ENCODE measurements around the gene KLHL18.
"Not testable (repeated sequence)": the region's sequence is repeated elsewhere in the genome, so short reads cannot be mapped to it uniquely, and the experiment has no call there.

KLHL18 gene

DNA sequence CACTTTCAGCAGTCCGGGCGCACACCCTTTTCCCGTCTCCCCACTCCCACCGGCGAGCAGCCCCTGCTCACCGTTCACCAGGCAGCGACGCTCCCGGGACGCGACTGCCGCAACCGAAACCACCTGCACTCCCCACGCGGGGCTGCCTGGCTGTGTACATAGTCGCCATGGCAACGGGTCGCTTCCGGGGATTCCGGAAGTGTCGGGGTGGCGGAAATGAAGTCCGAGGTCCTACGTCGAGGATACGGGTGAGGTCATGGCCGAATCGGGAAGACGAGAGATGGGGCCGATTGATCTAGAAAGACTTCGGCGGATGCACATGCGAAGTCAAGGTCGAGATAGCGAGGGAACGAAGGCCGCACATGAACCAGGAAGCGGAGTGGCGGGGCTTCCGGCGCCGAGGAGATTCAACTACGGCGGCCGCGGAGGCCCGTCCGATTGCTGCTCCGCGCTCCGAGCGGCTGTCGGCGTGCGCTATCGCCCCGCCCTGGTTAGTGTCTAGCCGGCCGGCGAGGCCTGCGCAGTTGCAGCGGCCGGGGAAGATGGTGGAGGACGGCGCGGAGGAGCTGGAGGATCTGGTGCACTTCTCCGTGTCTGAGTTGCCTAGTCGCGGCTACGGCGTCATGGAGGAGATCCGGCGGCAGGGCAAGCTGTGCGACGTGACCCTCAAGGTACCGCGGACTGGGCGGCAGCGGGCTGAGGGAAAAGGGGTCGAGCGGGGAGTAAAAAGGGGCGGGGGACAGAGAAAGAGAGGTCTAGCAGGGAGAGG lies at the start of gene KLHL18, which contains the start of gene KIF9:
TSS of gene KLHL18 (plus strand) at position 521 of the 769 bp plus-strand sequence. CDS start at position 543, 22 bp downstream.
TSS of gene KIF9 (minus strand) at position 376 of the 769 bp plus-strand sequence. CDS start 5,425 bp downstream, outside the sequence.
- peak; percentile 96 for DNase-seq (ENCODE audit: low read depth)

DNA sequence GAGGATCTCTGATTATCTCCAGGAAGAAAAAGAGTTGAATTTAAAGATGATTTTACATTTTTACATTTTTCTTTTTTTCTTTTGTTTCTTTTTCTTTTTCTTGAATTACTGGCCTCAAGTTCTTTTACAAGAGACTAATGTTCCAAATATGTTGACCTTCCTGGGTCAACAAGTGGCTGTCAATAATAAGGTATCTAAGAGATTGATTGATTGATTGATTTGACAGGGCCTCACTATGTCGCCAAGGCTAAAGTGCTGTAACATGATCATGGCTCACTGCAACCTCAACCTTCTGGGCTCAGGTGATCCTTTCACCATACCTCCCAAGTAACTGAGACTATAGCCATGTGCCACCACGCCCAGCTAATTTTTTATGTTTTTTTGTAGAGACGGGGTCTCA lies 44.7 kb upstream of the KLHL18 start:
- no peak for DNase-seq (ENCODE audit: low read depth)

- DNase-seq (ENCODE audit: low read depth) = no peak
Measured at GRCh38 chr3:47239929-47240328, 42.8 kb upstream of the KLHL18 start.

- no peak for DNase-seq (ENCODE audit: low read depth)
Measured at GRCh38 chr3:47243419-47244147, 39.2 kb upstream of the KLHL18 start.

- DNase-seq (ENCODE audit: low read depth) = no peak
Measured at GRCh38 chr3:47244531-47245100, 38.1 kb upstream of the KLHL18 start.

DNA sequence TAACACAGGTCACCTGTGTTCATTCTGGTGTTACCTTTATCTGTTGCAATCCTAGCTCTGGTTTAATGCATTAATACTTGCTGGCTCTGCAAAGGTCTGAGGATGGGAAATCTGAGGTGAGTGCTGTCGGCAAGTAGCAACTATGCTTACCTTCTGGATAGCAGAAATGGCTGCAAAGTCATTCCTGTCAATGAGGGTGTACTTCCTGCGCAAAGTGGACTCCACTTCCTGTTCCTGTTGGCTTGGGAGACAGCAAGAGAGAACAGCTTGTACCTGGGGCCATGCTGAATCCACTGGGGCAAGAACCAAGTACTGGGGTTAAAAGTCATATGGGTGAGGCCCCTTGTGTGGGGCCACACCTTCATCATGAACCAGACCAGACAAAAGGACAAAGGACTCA lies 37.5 kb upstream of the KLHL18 start:
- no peak for DNase-seq (ENCODE audit: low read depth)

- DNase-seq (ENCODE audit: low read depth) = no peak
Measured at GRCh38 chr3:47247131-47248064, 35.3 kb upstream of the KLHL18 start.

DNA sequence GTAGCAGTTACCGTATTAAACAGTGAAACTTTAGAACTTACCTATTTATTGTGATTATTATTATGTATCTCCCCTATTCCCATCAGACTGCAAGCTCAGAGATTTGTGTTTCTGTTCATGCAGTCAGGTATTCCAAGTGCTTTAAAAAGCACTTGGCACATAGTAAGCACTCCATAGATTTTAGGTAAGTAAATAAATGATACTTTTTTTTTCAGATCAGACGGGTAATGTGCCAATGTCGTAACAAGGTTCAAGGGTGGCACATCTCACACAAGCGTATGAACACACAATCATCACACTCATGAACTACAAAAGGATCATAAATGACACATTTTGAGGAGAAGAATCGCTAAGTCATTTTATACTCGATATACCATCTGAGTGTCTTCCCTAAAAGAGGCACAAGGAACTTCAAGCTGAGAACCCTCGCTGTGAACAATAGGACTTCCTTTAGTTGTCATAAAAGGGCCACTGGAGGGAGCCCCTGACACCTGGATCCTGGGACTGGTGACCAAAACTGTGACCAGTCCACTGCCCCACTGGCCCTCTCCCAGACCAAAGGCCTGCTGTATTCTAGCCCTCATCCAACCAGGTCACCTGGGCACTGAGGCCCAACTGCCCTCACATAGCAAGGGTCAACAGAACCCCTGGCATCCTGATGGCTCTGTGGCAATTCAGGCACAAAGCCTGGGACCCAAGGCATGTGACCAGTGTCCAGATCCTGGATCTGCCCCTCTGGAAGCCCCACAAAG lies 32.3 kb upstream of the KLHL18 start:
- DNase-seq (ENCODE audit: low read depth) = no peak

DNA sequence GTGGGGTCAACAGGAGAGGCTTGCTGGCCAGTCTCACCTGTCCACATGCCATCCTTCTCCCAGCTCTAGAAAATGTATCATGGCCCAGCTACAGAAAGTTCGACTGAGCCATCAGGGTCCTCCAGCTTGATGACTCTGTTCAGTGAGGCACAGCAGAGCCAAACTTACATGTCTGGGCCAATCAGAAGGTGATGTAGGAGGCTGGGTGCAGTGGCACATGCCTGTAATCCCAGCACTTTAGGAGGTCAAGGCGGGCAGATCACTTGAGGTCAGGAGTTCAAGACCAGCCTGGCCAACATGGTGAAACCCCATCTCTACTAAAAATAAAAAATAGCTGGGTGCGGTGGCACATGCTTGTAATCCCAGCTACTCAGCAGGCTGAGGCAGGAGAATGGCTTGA lies 31.7 kb upstream of the KLHL18 start:
- not testable (repeated sequence) for DNase-seq (ENCODE audit: low read depth)

- DNase-seq (ENCODE audit: low read depth) = no peak
Measured at GRCh38 chr3:47251689-47252088, 31.1 kb upstream of the KLHL18 start.

GRCh38 chr3:47256331-47256730 lies 26.4 kb upstream of the KLHL18 start:
- DNase-seq (ENCODE audit: low read depth) = not testable (repeated sequence)

DNA sequence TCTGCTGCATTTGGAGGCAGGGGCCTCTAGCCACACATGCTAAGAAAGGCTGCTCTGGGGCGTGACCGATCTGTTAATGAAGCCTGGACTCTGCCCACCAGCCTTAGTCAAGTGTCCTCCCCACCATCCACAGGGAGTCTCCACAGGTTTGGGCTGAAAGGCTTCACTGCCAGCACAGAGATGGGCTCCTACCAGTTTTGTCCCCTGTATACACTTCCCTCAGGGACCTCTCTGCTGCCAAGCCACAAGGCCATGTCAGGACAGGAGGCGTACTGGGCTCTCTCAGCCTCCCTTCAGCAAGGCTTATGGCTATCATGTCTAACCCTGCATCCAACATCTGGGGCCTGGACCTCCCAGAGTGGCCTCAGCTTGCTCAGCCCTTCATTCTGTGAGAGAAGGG lies 23.6 kb upstream of the KLHL18 start:
- DNase-seq (ENCODE audit: low read depth) = no peak

DNA sequence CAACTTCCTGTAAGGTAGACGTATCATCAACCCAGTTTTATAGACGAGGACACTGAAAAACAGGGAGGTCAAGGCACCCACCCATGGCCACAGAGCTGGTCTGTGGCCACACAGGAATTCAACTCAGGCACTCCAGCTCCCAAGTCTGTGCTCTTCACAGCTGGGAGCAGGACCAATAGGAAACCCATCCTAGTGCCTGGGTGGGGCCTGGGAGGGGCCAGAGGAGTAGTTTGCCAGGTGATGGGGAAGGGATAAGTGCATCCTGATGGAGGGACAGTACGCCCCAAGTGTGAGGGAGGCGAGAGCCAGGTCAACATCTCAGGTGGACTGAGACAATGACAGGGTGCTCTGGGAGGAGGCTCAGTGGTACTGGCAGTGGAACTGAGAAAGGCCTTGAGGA lies 22.1 kb upstream of the KLHL18 start:
- no peak for DNase-seq (ENCODE audit: low read depth)

DNA sequence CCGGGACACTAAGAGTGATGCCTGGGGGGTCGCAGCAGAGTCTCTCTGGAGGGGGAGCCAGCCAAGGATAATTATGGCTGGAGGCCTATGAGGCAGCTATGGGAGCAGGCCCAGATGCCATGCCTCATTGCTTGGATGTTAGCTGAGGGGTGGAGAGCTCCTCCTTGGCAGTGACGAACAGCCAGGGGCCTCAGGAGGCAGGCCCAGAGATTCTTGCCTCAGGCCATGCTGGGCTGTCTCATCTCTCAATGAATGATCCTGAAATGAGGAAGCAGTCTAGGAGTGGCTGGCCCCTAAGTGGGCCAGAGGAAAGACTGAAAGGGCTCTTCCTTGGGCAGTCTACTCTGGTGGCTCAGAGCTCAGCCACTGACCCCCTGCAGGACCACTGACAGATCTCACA lies 21.4 kb upstream of the KLHL18 start:
- DNase-seq (ENCODE audit: low read depth) = no peak

DNA sequence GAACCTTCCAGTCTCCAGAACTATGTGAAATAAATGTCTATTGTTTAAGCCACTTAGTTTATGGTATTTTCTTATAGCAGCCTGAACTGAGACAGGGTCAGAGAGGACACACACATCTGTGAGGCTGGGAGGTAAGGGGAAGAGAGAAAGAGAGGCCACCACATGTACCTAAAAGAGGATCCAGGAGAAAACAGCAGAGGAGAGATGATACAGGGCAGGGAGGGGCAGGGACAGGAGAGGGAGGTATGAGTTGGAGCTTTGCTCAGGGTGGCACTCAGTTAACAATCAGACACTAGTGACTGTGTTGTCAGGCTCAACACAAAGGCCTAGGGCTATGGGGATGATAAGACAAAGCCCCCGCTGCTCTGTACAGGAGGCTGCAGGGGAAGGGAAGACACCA lies 17.7 kb upstream of the KLHL18 start:
- DNase-seq (ENCODE audit: low read depth) = no peak

GRCh38 chr3:47265725-47266428 lies 16.9 kb upstream of the KLHL18 start:
- DNase-seq (ENCODE audit: low read depth) = no peak

DNA sequence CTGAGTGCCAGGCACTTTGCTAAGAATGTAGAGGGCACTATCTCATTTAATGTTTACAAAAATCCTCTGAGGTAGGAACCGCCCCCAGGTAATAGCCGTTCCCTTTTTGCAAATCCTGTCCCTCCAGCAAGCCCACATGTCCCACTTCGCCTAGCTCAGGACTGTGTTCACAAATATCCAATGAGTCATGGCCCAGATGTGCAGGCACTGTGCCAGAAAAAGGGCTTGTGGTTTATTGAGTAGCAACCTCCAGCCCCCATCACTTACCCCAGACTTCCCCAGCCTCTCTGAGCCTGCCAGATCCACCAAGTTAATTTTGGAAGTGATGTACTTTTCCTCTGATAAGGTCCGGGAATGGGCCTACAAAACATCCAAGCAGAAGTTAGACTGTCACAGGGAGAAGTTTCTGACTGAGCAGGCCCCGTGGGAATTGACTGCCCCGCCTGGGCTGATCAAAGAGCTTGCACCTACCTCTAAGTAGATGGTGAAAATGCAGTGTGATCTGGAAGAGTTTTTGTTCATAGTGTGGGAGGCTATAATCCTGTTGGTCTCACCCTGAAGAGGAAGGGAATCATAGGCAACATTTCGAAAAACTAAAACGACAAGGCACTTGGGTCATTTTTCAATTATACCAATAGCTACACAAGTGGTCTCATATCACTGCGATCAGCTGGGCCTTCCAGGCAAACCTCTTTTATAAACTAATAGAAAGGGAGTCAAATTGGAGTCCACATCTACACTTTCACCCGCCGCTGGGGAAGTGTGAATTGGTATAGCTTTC lies 15.8 kb upstream of the KLHL18 start:
- DNase-seq (ENCODE audit: low read depth) = peak; percentile 46

DNA sequence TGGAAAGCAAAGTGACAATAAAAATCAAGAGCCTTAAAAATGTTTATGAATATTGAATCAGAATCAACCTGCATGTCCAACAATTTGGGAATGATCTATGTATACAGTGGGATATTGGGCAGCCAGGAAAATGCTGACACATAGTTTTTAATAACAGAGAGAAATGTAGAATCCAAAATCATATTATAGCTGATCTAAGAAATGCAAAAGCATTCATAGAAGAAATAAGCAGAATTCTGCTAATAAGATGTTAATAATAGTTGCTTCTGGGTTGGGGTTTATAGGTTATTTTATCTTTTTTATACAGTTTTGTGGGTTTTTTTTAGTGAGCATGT lies 15.3 kb upstream of the KLHL18 start:
- no peak for DNase-seq (ENCODE audit: low read depth)

DNA sequence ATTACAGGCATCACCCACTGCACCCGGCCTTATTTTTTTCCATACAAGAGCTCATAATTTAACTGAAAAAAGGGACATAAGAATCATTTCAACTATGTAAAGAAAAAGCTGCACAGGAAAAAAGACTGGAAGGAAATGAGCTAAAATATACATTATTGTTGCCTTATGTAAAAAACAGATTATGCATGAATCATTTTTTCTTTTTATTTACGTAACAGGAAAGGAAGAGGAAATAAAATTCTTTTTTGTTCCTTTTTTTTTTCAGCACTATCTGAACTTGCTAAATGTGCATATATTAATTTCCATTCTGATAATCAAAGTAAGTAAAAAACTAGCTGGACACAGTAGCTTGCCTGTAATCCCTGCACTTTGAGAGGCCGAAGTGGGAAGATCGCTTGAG lies 12.2 kb upstream of the KLHL18 start:
- no peak for DNase-seq (ENCODE audit: low read depth)

DNA sequence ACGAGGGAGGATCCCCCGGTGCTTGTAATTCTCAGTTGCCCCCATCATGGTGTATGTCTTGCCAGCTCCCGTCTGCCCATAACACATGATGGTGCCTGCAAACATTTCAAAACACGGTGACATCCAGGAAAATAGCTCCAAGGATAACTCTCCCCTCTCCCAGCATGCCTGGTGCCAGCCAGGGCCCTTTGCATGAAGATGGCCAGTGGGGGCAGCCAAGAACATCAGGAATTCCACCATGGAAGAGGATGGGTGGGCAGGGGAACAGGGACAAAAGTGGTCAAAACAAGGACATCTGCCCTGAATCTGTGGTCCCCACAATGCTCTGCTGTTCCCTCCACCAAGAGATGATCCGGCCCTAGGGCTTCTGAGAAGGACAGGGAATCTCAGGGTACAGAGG lies 9.2 kb upstream of the KLHL18 start:
- DNase-seq (ENCODE audit: low read depth) = no peak
